ENCODE data around the gene CSE1L.
A peak's percentile ranks its signal among the peaks of the same experiment; 100 is the strongest.

The CSE1L gene

GRCh38 chr20:49030954-49031619 lies 15.0 kb upstream of the CSE1L start:
- Histone ChIP-seq H3K27me3 (ENCODE audit: control insufficient read depth, insufficient read depth, low read length) (no peaks in the 10 kb centered on the region), H3K4me3 (ENCODE audit: low read length) (no peak overlapping the region), H3K36me3 (ENCODE audit: control insufficient read depth, insufficient read depth, low read length) (peaks cover 4% of the 10 kb centered on the region; the same call in 1 of the 2 replicates), H3K27ac (ENCODE audit: low read length) (no peak overlapping the region), H3K4me1 (ENCODE audit: control insufficient read depth, insufficient read depth, low read length) (no peaks in the 10 kb centered on the region), H3K9me3 (ENCODE audit: control insufficient read depth, insufficient read depth, low read length) (no peaks in the 10 kb centered on the region)
- no peak for DNase-seq (ENCODE audit: low read depth, low spot score)
- WGBS (ENCODE audit: insufficient coverage, insufficient read length) = no CpG with 5 or more reads among the region's 6 CpGs

DNA sequence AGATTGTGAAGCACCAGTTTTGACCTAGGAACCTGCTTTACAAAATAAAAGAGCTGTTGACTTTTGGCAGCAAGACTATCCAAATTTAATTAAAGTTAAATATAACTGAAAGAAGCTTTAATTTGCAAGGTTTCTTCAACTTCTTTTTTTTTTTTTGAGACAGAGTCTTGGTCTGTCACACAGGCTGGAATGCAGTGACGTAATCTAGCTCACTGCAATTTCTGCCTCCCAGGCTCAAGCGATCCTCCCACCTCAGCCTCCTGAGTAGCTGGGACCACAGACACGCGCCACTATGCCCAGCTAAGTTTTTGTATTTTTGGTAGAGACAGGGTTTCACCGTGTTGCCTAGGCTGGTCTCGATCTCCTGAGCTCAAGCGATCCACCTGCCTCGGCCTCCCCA lies 13.7 kb upstream of the CSE1L start:
- Histone ChIP-seq H3K4me3 (ENCODE audit: low read length) (no peak overlapping the region), H3K4me1 (ENCODE audit: control insufficient read depth, insufficient read depth, low read length) (no peaks in the 10 kb centered on the region), H3K9me3 (ENCODE audit: control insufficient read depth, insufficient read depth, low read length) (no peaks in the 10 kb centered on the region), H3K27ac (ENCODE audit: low read length) (no peak overlapping the region), H3K36me3 (ENCODE audit: control insufficient read depth, insufficient read depth, low read length) (peaks cover 4% of the 10 kb centered on the region; the same call in 1 of the 2 replicates), H3K27me3 (ENCODE audit: control insufficient read depth, insufficient read depth, low read length) (no peaks in the 10 kb centered on the region)
- no peak for DNase-seq (ENCODE audit: low read depth, low spot score)
- WGBS (ENCODE audit: insufficient coverage, insufficient read length) = no CpG with 5 or more reads among the region's 8 CpGs

GRCh38 chr20:49034070-49034732 lies 11.9 kb upstream of the CSE1L start:
- Histone ChIP-seq H3K9me3 (ENCODE audit: control insufficient read depth, insufficient read depth, low read length) (no peaks in the 10 kb centered on the region), H3K27me3 (ENCODE audit: control insufficient read depth, insufficient read depth, low read length) (no peaks in the 10 kb centered on the region), H3K36me3 (ENCODE audit: control insufficient read depth, insufficient read depth, low read length) (peaks cover 4% of the 10 kb centered on the region; the same call in 1 of the 2 replicates), H3K27ac (ENCODE audit: low read length) (no peak overlapping the region), H3K4me3 (ENCODE audit: low read length) (no peak overlapping the region), H3K4me1 (ENCODE audit: control insufficient read depth, insufficient read depth, low read length) (no peaks in the 10 kb centered on the region)
- WGBS (ENCODE audit: insufficient coverage, insufficient read length) = no CpG with 5 or more reads among the region's 7 CpGs
- no peak for DNase-seq (ENCODE audit: low read depth, low spot score)

DNA sequence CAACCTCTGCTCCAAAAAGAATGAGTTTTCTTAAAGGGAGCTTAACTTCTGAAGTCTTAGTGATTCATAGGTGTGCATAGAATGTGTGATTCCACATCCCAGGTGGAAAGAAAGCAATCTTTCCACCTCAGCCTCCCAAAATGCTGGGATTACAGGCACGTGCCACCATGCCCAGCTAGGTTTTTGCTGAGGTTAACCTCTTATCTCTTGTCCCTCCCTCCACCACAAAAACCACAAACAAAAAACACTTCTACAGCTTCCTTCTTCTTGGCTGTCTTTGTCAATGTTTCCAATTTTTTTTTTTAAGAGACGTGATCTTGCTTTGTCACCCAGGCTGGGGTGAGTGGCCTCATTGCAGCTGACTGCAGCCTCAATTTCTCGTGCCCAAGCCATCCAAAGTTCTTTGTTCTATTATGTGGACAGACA lies 8.1 kb upstream of the CSE1L start:
- WGBS (ENCODE audit: insufficient coverage, insufficient read length) = no CpG with 5 or more reads among the region's 3 CpGs
- no peaks in the 10 kb centered on the region for H3K4me1 ChIP-seq (ENCODE audit: control insufficient read depth, insufficient read depth, low read length)
- no peak for DNase-seq (ENCODE audit: low read depth, low spot score)
- H3K27ac ChIP-seq (ENCODE audit: low read length) = no peak overlapping the region
- no peak overlapping the region for H3K4me3 ChIP-seq (ENCODE audit: low read length)
- no peaks in the 10 kb centered on the region for H3K27me3 ChIP-seq (ENCODE audit: control insufficient read depth, insufficient read depth, low read length)
- no peaks in the 10 kb centered on the region for H3K9me3 ChIP-seq (ENCODE audit: control insufficient read depth, insufficient read depth, low read length)
- peaks cover 3% of the 10 kb centered on the region; the same call in 1 of the 2 replicates for H3K36me3 ChIP-seq (ENCODE audit: control insufficient read depth, insufficient read depth, low read length)

- no peaks in the 10 kb centered on the region for H3K9me3 ChIP-seq (ENCODE audit: control insufficient read depth, insufficient read depth, low read length)
- DNase-seq (ENCODE audit: low read depth, low spot score) = no peak
- H3K4me1 ChIP-seq (ENCODE audit: control insufficient read depth, insufficient read depth, low read length) = no peaks in the 10 kb centered on the region
- no CpG with 5 or more reads among the region's 5 CpGs for WGBS (ENCODE audit: insufficient coverage, insufficient read length)
- H3K27ac ChIP-seq (ENCODE audit: low read length) = no peak overlapping the region
- no peak overlapping the region for H3K4me3 ChIP-seq (ENCODE audit: low read length)
- no peaks in the 10 kb centered on the region for H3K27me3 ChIP-seq (ENCODE audit: control insufficient read depth, insufficient read depth, low read length)
- no peaks in the 10 kb centered on the region for H3K36me3 ChIP-seq (ENCODE audit: control insufficient read depth, insufficient read depth, low read length)
Measured at GRCh38 chr20:49039854-49040253, 6.3 kb upstream of the CSE1L start.

GRCh38 chr20:49043000-49043399 lies 3.1 kb upstream of the CSE1L start:
- no CpG with 5 or more reads among the region's 5 CpGs for WGBS (ENCODE audit: insufficient coverage, insufficient read length)
- no peak for DNase-seq (ENCODE audit: low read depth, low spot score)
- Histone ChIP-seq H3K4me1 (ENCODE audit: control insufficient read depth, insufficient read depth, low read length) (no peaks in the 10 kb centered on the region), H3K9me3 (ENCODE audit: control insufficient read depth, insufficient read depth, low read length) (no peaks in the 10 kb centered on the region), H3K27me3 (ENCODE audit: control insufficient read depth, insufficient read depth, low read length) (no peaks in the 10 kb centered on the region), H3K36me3 (ENCODE audit: control insufficient read depth, insufficient read depth, low read length) (no peaks in the 10 kb centered on the region), H3K4me3 (ENCODE audit: low read length) (no peak overlapping the region), H3K27ac (ENCODE audit: low read length) (no peak overlapping the region)

GRCh38 chr20:49045440-49046086 lies 549 bp upstream of the CSE1L start:
- H3K4me3 ChIP-seq (ENCODE audit: low read length) = peak overlapping the region; percentile 96; the same call in 1 of the 2 replicates
- H3K9me3 ChIP-seq (ENCODE audit: control insufficient read depth, insufficient read depth, low read length) = no peaks in the 10 kb centered on the region
- H3K27ac ChIP-seq (ENCODE audit: low read length) = no peak overlapping the region
- no peaks in the 10 kb centered on the region for H3K4me1 ChIP-seq (ENCODE audit: control insufficient read depth, insufficient read depth, low read length)
- DNase-seq (ENCODE audit: low read depth, low spot score) = no peak
- no peaks in the 10 kb centered on the region for H3K27me3 ChIP-seq (ENCODE audit: control insufficient read depth, insufficient read depth, low read length)
- no peaks in the 10 kb centered on the region for H3K36me3 ChIP-seq (ENCODE audit: control insufficient read depth, insufficient read depth, low read length)
- WGBS (ENCODE audit: insufficient coverage, insufficient read length) = no CpG with 5 or more reads among the region's 12 CpGs

DNA sequence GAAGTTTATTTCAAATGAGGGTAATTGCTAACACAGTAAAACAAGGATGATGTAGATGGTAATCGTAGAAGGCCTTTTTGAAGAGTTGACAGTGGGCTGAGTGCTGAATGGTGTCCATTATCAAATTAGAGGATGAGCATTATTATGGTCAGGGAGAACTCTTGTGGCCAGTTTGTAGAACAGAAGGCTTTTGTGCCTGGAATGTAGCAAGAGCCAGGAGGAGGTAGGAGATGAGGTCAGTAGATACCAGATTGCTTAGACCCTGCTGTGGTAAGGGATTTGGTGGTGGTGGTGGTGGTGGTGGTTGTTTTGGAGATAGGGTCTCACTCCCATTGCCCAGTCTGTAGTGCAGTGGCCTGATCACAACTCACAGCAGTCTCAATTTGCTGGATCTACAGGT lies 6.2 kb downstream of the CSE1L start:
- DNase-seq (ENCODE audit: low read depth, low spot score) = no peak
- WGBS (ENCODE audit: insufficient coverage, insufficient read length) = no CpG with 5 or more reads among the region's 1 CpG
- H3K4me1 ChIP-seq (ENCODE audit: control insufficient read depth, insufficient read depth, low read length) = no peaks in the 10 kb centered on the region
- no peaks in the 10 kb centered on the region for H3K27me3 ChIP-seq (ENCODE audit: control insufficient read depth, insufficient read depth, low read length)
- H3K9me3 ChIP-seq (ENCODE audit: control insufficient read depth, insufficient read depth, low read length) = no peaks in the 10 kb centered on the region
- no peak overlapping the region for H3K27ac ChIP-seq (ENCODE audit: low read length)
- no peaks in the 10 kb centered on the region for H3K36me3 ChIP-seq (ENCODE audit: control insufficient read depth, insufficient read depth, low read length)
- H3K4me3 ChIP-seq (ENCODE audit: low read length) = no peak overlapping the region

DNA sequence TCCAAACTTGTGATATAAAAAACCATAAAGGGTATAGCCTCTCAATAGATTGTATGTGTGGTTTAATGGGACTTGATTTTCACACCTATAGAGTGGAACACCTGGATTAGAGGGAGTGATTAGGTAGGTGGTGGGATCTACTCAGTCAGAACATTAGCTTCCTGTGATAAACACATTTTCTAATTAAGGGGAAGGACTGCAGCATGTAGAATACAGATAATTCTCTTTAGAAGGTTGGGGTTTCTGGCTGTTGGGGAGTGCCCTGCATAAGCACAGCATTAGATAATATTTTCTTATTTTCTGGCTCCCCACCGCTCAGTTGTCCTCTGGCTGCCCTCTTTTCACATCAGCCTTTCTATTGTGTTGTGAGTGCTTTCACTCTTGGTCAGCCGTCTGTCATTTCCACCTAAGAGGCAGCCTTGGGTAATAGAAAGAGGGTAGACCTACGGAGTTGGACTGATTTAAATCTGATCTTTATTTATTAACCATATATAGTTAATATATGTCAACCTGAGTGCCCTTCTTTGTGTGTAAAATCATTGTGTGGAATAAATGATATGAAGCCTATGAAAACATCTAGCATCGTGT lies 8.0 kb downstream of the CSE1L start:
- H3K9me3 ChIP-seq (ENCODE audit: control insufficient read depth, insufficient read depth, low read length) = no peaks in the 10 kb centered on the region
- H3K27me3 ChIP-seq (ENCODE audit: control insufficient read depth, insufficient read depth, low read length) = no peaks in the 10 kb centered on the region
- H3K27ac ChIP-seq (ENCODE audit: low read length) = no peak overlapping the region
- no peaks in the 10 kb centered on the region for H3K4me1 ChIP-seq (ENCODE audit: control insufficient read depth, insufficient read depth, low read length)
- H3K4me3 ChIP-seq (ENCODE audit: low read length) = no peak overlapping the region
- no CpG with 5 or more reads among the region's 4 CpGs for WGBS (ENCODE audit: insufficient coverage, insufficient read length)
- DNase-seq (ENCODE audit: low read depth, low spot score) = no peak
- H3K36me3 ChIP-seq (ENCODE audit: control insufficient read depth, insufficient read depth, low read length) = no peaks in the 10 kb centered on the region

GRCh38 chr20:49063279-49063678 lies 17.2 kb downstream of the CSE1L start:
- no peak for DNase-seq (ENCODE audit: low read depth, low spot score)
- no peaks in the 10 kb centered on the region for H3K27me3 ChIP-seq (ENCODE audit: control insufficient read depth, insufficient read depth, low read length)
- peaks cover 8% of the 10 kb centered on the region; the same call in 1 of the 2 replicates for H3K36me3 ChIP-seq (ENCODE audit: control insufficient read depth, insufficient read depth, low read length)
- H3K4me1 ChIP-seq (ENCODE audit: control insufficient read depth, insufficient read depth, low read length) = no peaks in the 10 kb centered on the region
- H3K4me3 ChIP-seq (ENCODE audit: low read length) = no peak overlapping the region
- H3K9me3 ChIP-seq (ENCODE audit: control insufficient read depth, insufficient read depth, low read length) = no peaks in the 10 kb centered on the region
- H3K27ac ChIP-seq (ENCODE audit: low read length) = no peak overlapping the region
- WGBS (ENCODE audit: insufficient coverage, insufficient read length) = no CpG with 5 or more reads among the region's 3 CpGs

Data from iPS DF 6.9 (cell line).